Measurements from ENCODE around the gene GULP1. TPM values are rescaled to one million over a fixed set of nuclear protein-coding genes. Genes with fewer than 3 reads are reported as not detected.

Gene GULP1
- total RNA-seq, 1 experiment from 2014 or later: 75.1 TPM

DNA sequence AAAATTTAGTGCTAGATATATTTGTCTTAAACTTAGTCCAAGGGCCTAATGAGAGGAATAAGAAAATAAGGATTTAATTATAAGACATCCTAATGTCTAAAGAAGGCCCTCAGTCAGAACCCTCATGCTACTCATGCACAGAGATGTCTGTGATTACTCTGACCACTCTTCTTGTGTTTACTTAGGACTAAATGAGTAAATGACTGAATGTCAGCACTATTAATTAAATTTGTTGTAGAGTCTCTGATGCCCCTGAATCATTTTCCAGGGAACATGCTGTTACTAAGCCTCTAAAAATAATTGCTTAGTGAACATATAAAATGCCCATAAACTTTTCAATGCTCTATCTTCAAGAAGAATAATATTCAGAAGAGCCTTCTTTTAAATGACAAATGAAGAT is 32.4 kb downstream of the GULP1 start:
- ATAC-seq: no peak
- TF ChIP-seq, protein P1, sequence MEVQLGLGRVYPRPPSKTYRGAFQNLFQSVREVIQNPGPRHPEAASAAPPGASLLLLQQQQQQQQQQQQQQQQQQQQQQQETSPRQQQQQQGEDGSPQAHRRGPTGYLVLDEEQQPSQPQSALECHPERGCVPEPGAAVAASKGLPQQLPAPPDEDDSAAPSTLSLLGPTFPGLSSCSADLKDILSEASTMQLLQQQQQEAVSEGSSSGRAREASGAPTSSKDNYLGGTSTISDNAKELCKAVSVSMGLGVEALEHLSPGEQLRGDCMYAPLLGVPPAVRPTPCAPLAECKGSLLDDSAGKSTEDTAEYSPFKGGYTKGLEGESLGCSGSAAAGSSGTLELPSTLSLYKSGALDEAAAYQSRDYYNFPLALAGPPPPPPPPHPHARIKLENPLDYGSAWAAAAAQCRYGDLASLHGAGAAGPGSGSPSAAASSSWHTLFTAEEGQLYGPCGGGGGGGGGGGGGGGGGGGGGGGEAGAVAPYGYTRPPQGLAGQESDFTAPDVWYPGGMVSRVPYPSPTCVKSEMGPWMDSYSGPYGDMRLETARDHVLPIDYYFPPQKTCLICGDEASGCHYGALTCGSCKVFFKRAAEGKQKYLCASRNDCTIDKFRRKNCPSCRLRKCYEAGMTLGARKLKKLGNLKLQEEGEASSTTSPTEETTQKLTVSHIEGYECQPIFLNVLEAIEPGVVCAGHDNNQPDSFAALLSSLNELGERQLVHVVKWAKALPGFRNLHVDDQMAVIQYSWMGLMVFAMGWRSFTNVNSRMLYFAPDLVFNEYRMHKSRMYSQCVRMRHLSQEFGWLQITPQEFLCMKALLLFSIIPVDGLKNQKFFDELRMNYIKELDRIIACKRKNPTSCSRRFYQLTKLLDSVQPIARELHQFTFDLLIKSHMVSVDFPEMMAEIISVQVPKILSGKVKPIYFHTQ (CRISPR knock-in tag; IDR thresholded peaks at IDR 0.05): no peak
- TF ChIP-seq, protein P2, sequence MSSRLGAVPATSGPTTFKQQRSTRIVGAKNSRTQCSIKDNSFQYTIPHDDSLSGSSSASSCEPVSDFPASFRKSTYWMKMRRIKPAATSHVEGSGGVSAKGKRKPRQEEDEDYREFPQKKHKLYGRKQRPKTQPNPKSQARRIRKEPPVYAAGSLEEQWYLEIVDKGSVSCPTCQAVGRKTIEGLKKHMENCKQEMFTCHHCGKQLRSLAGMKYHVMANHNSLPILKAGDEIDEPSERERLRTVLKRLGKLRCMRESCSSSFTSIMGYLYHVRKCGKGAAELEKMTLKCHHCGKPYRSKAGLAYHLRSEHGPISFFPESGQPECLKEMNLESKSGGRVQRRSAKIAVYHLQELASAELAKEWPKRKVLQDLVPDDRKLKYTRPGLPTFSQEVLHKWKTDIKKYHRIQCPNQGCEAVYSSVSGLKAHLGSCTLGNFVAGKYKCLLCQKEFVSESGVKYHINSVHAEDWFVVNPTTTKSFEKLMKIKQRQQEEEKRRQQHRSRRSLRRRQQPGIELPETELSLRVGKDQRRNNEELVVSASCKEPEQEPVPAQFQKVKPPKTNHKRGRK (CRISPR knock-in tag; IDR thresholded peaks at IDR 0.05; ENCODE audit: borderline replicate concordance): no peak
- TF ChIP-seq, protein P3, sequence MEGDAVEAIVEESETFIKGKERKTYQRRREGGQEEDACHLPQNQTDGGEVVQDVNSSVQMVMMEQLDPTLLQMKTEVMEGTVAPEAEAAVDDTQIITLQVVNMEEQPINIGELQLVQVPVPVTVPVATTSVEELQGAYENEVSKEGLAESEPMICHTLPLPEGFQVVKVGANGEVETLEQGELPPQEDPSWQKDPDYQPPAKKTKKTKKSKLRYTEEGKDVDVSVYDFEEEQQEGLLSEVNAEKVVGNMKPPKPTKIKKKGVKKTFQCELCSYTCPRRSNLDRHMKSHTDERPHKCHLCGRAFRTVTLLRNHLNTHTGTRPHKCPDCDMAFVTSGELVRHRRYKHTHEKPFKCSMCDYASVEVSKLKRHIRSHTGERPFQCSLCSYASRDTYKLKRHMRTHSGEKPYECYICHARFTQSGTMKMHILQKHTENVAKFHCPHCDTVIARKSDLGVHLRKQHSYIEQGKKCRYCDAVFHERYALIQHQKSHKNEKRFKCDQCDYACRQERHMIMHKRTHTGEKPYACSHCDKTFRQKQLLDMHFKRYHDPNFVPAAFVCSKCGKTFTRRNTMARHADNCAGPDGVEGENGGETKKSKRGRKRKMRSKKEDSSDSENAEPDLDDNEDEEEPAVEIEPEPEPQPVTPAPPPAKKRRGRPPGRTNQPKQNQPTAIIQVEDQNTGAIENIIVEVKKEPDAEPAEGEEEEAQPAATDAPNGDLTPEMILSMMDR (IDR thresholded peaks at IDR 0.05): no peak
- TF ChIP-seq NFYB (CRISPR knock-in tag; conservative IDR thresholded peaks at IDR 0.05; ENCODE audit: low read depth) (no peak), NR1H2 (CRISPR knock-in tag; IDR thresholded peaks at IDR 0.05) (no peak), ZNF263 (CRISPR knock-in tag; IDR thresholded peaks at IDR 0.05; ENCODE audit: low read depth) (no peak), SP1 (CRISPR knock-in tag; conservative IDR thresholded peaks at IDR 0.05) (no peak), RELA (CRISPR knock-in tag; IDR thresholded peaks at IDR 0.05; ENCODE audit: borderline replicate concordance) (no peak), JAZF1 (CRISPR knock-in tag; IDR thresholded peaks at IDR 0.05) (no peak), MYBL2 (CRISPR knock-in tag; IDR thresholded peaks at IDR 0.05) (no peak), EMX1 (CRISPR knock-in tag; IDR thresholded peaks at IDR 0.05) (no peak), NFATC4 (CRISPR knock-in tag; IDR thresholded peaks at IDR 0.05) (no peak), IRF2 (CRISPR knock-in tag; IDR thresholded peaks at IDR 0.05; ENCODE audit: borderline replicate concordance, low read depth) (no peak), TEAD1 (CRISPR knock-in tag; IDR thresholded peaks at IDR 0.05) (no peak), NR3C1 (CRISPR knock-in tag; conservative IDR thresholded peaks at IDR 0.05; ENCODE audit: low read depth) (no peak)
- TF ChIP-seq, protein P4, sequence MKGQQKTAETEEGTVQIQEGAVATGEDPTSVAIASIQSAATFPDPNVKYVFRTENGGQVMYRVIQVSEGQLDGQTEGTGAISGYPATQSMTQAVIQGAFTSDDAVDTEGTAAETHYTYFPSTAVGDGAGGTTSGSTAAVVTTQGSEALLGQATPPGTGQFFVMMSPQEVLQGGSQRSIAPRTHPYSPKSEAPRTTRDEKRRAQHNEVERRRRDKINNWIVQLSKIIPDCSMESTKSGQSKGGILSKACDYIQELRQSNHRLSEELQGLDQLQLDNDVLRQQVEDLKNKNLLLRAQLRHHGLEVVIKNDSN (CRISPR knock-in tag; IDR thresholded peaks at IDR 0.05): no peak
- TF ChIP-seq, protein P5, sequence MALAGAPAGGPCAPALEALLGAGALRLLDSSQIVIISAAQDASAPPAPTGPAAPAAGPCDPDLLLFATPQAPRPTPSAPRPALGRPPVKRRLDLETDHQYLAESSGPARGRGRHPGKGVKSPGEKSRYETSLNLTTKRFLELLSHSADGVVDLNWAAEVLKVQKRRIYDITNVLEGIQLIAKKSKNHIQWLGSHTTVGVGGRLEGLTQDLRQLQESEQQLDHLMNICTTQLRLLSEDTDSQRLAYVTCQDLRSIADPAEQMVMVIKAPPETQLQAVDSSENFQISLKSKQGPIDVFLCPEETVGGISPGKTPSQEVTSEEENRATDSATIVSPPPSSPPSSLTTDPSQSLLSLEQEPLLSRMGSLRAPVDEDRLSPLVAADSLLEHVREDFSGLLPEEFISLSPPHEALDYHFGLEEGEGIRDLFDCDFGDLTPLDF (CRISPR knock-in tag; IDR thresholded peaks at IDR 0.05): no peak
- TF ChIP-seq, protein P6, sequence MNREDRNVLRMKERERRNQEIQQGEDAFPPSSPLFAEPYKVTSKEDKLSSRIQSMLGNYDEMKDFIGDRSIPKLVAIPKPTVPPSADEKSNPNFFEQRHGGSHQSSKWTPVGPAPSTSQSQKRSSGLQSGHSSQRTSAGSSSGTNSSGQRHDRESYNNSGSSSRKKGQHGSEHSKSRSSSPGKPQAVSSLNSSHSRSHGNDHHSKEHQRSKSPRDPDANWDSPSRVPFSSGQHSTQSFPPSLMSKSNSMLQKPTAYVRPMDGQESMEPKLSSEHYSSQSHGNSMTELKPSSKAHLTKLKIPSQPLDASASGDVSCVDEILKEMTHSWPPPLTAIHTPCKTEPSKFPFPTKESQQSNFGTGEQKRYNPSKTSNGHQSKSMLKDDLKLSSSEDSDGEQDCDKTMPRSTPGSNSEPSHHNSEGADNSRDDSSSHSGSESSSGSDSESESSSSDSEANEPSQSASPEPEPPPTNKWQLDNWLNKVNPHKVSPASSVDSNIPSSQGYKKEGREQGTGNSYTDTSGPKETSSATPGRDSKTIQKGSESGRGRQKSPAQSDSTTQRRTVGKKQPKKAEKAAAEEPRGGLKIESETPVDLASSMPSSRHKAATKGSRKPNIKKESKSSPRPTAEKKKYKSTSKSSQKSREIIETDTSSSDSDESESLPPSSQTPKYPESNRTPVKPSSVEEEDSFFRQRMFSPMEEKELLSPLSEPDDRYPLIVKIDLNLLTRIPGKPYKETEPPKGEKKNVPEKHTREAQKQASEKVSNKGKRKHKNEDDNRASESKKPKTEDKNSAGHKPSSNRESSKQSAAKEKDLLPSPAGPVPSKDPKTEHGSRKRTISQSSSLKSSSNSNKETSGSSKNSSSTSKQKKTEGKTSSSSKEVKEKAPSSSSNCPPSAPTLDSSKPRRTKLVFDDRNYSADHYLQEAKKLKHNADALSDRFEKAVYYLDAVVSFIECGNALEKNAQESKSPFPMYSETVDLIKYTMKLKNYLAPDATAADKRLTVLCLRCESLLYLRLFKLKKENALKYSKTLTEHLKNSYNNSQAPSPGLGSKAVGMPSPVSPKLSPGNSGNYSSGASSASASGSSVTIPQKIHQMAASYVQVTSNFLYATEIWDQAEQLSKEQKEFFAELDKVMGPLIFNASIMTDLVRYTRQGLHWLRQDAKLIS (CRISPR knock-in tag; IDR thresholded peaks at IDR 0.05; ENCODE audit: borderline replicate concordance): no peak
- Mint-ChIP-seq H3K9me3 (no peaks in the 10 kb centered on the region), H3K4me1 (peaks cover 52% of the 10 kb centered on the region), H3K36me3 (no peaks in the 10 kb centered on the region), H3K4me3 (no peak overlapping the region), H3K27me3 (ENCODE audit: low read depth) (no peaks in the 10 kb centered on the region), H3K27ac (no peak overlapping the region)
- DNase-seq (ENCODE audit: low spot score): no peak
- ChIA-PET CTCF (no interaction called here), POLR2A (no interaction called here)

All from WTC11 (cell line).